ENCODE results near the gene KNDC1. TPM values are rescaled to one million over a fixed set of nuclear protein-coding genes. Genes with fewer than 3 reads are reported as not detected.

The KNDC1 gene
- total and polyA plus RNA-seq, 2 of the 4 experiments (the other 2 are of a cell fraction) = 0.18 to 1.1 TPM

GRCh38 chr10:133268532-133268931 lies 108.5 kb downstream of the KNDC1 start:
- H3K27me3 ChIP-seq (ENCODE audit: control insufficient read depth, insufficient read depth, low read length) = no peaks in the 10 kb centered on the region; the same call in 1 of the 2 replicates
- H3K36me3 ChIP-seq (ENCODE audit: control insufficient read depth, insufficient read depth, low read length) = peaks cover 4% of the 10 kb centered on the region; the same call in 1 of the 2 replicates
- ChIA-PET CTCF (no interaction called here), POLR2A (ENCODE audit: unreplicated experiment) (no interaction called here)
- no peak overlapping the region for H3K9ac ChIP-seq (ENCODE audit: low read depth, low read length)
- no peaks in the 10 kb centered on the region for H3K4me1 ChIP-seq (ENCODE audit: control insufficient read depth, insufficient read depth, low read length)
- no peak overlapping the region for H4K5ac ChIP-seq (ENCODE audit: low read depth, low read length)
- ATAC-seq (ENCODE audit: low read depth) (no peak), DNase-seq (no peak)
- no peak overlapping the region for H2BK120ac ChIP-seq (ENCODE audit: low read depth, low read length)
- H3K23ac ChIP-seq (ENCODE audit: low read depth, low read length) = no peak overlapping the region
- no peak overlapping the region for H2BK20ac ChIP-seq (ENCODE audit: low read depth, low read length)
- no peak overlapping the region for H2AFZ ChIP-seq (replicated peaks; ENCODE audit: low read length, poor library complexity)
- H3K79me1 ChIP-seq (ENCODE audit: low read depth in 1 of 2, low read length in 2 of 2) = no peaks in the 10 kb centered on the region
- no peaks in the 10 kb centered on the region for H3K9me1 ChIP-seq (ENCODE audit: insufficient read depth, low read length)
- H2BK5ac ChIP-seq (ENCODE audit: low read depth, low read length, poor library complexity, severe bottlenecking) = no peak overlapping the region
- H3K4me3 ChIP-seq (ENCODE audit: insufficient read depth, low read depth, low read length) = no peak overlapping the region
- BruUV-seq (replicated peaks) = no TSS peak
- TF ChIP-seq ELK1 (IDR thresholded peaks at IDR 0.05; ENCODE audit: borderline replicate concordance, low read depth, low read length) (no peak), MAZ (IDR thresholded peaks at IDR 0.05; ENCODE audit: borderline replicate concordance, low read depth, low read length) (no peak), CHD1 (IDR thresholded peaks at IDR 0.05; ENCODE audit: low read depth, low read length) (no peak), RFX5 (IDR thresholded peaks at IDR 0.05; ENCODE audit: low read depth, low read length) (no peak), RAD21 (IDR thresholded peaks at IDR 0.05; ENCODE audit: low read length) (no peak), RCOR1 (IDR thresholded peaks at IDR 0.05; ENCODE audit: insufficient replicate concordance, low read length) (no peak)
- H3K9me3 ChIP-seq (ENCODE audit: control insufficient read depth, insufficient read depth, low read length) = no peaks in the 10 kb centered on the region
- H3K4me2 ChIP-seq (ENCODE audit: low read depth, low read length) = no peak overlapping the region
- no peak overlapping the region for H4K91ac ChIP-seq (ENCODE audit: insufficient read depth, low read depth, low read length)
- no peak overlapping the region for H3K56ac ChIP-seq (ENCODE audit: extremely low read depth, insufficient read depth, low read length)
- H2BK15ac ChIP-seq (ENCODE audit: low read depth, low read length) = no peak overlapping the region
- 91% methylated on average over 11 of the region's 22 CpGs; no CpG with 5 or more reads in 1 of the 2 experiments for WGBS, 2 experiments (ENCODE audit: extremely low coverage in 2 of 2, insufficient read length in 1 of 2)
- no peak overlapping the region for H3K18ac ChIP-seq (ENCODE audit: low read depth, low read length)
- no peaks in the 10 kb centered on the region for H4K20me1 ChIP-seq (ENCODE audit: insufficient read depth, low read length)
- in situ Hi-C loops (cut with MboI; ENCODE audit: low sequenced_read_pairs) (loop anchor here (25.0 kb wide), 1 partner anchor 606 kb away; no protein-coding TSS in a partner anchor), dilution Hi-C loops (cut with HindIII; ENCODE audit: low sequenced_read_pairs, unreplicated experiment) (no loop called here), intact Hi-C loops (cut with micrococcal nuclease) (no loop called here)
- H3K4ac ChIP-seq (ENCODE audit: low read depth, low read length) = no peak overlapping the region
- H2AK5ac ChIP-seq (ENCODE audit: low read depth, low read length) = no peak overlapping the region
- no peak overlapping the region for H4K8ac ChIP-seq (ENCODE audit: low read depth in 2 of 2, low read length in 2 of 2)
- H3K14ac ChIP-seq (replicated peaks; ENCODE audit: low read depth, low read length) = no peak overlapping the region
- H2AK9ac ChIP-seq (replicated peaks; ENCODE audit: low read depth, low read length, poor library complexity) = no peak overlapping the region
- no peak overlapping the region for H3K27ac ChIP-seq (ENCODE audit: insufficient read depth, low read length)
